Liver (tissue), 3 donors: ENCODE measurements around the gene PLCB4.

Source experiments
- TAF1 ChIP-seq: conservative IDR thresholded peaks from 2 replicates; pipeline ENCODE4 v1.6.1; 2016; ENCODE audit warnings: antibody characterized with exemption, mild to moderate bottlenecking
- TF ChIP-seq, protein P1 (sequence below): fragments of 150-350 bp; IDR thresholded peaks from 2 replicates; pipeline ENCODE4 v1.5.1; 2017; ENCODE audit warnings: improper control_type of control experiment, low read depth, low read length; ENCODE audit not compliant: missing input control
- donor health status: healthy.
- donor health status: healthy.

DNA sequence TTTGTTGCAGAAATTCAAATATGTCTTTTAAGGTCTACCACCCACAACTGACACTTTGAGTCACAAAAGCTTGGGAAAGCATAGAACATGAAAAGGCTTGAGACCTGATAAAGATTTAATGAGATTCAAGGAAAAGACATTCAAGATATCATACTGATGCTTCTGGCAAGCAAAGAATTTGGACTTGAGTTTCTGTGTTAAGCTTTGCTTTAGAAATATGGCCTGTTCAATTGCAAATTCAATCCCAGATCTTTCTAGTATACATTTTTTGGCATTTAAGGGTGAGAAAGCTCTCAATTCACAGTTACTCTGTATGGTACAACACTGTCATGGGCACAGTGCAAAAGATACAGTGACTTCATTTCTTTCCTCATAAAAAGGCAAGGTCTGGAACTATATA lies 406.6 kb downstream of the PLCB4 start:
- TF ChIP-seq, protein P1, sequence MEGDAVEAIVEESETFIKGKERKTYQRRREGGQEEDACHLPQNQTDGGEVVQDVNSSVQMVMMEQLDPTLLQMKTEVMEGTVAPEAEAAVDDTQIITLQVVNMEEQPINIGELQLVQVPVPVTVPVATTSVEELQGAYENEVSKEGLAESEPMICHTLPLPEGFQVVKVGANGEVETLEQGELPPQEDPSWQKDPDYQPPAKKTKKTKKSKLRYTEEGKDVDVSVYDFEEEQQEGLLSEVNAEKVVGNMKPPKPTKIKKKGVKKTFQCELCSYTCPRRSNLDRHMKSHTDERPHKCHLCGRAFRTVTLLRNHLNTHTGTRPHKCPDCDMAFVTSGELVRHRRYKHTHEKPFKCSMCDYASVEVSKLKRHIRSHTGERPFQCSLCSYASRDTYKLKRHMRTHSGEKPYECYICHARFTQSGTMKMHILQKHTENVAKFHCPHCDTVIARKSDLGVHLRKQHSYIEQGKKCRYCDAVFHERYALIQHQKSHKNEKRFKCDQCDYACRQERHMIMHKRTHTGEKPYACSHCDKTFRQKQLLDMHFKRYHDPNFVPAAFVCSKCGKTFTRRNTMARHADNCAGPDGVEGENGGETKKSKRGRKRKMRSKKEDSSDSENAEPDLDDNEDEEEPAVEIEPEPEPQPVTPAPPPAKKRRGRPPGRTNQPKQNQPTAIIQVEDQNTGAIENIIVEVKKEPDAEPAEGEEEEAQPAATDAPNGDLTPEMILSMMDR, result no peak
- TF ChIP-seq TAF1, result no peak
